Spleen (tissue), 7 donors: ENCODE results near the gene NXPH3.

Source experiments
- CTCF ChIP-seq, 11 experiments: fragments of 200-600 bp in 7 of 11; fragments of 450-650 bp in 4 of 11; sonication (generic) in 4 of 11; IDR thresholded peaks in 8 of 11; conservative IDR thresholded peaks in 3 of 11; 1 replicate in 7 of 11; 2 replicates in 4 of 11; pipeline versions ENCODE4 v1.4.0 to v1.8.0; 2016 to 2021; ENCODE audit warnings: antibody characterized with exemption in 11 of 11, inconsistent platforms in 4 of 11, mild to moderate bottlenecking in 1 of 11
- POLR2A ChIP-seq, 3 donors: fragments of 450-650 bp; IDR thresholded peaks; one replicate each; pipeline ENCODE4 v1.5.1; 2017; ENCODE audit warnings: antibody characterized with exemption in 3 of 3, mild to moderate bottlenecking in 1 of 3
- donor health status: DM: no; HTN: no; CAD: no; lungs with moderate emphysema.
- donor health status: DM: no; HTN: no; CAD: no.
- donor health status: DM: no; HTN: no; CAD: no.

GRCh38 chr17:49528966-49529365 lies 46.7 kb upstream of the NXPH3 start:
- TF ChIP-seq CTCF (IDR thresholded peaks at IDR 0.05 in 8 of 11, conservative IDR thresholded peaks at IDR 0.05 in 3 of 11) = no peak
- no peak for TF ChIP-seq POLR2A (IDR thresholded peaks at IDR 0.05)
